ENCODE results near the gene DOCK4. TPM values are rescaled to one million over a fixed set of nuclear protein-coding genes. Genes with fewer than 3 reads are reported as not detected.

DOCK4 gene
- total RNA-seq, 1 donor from 2014 or later: 43.5 TPM

GRCh38 chr7:112084520-112084971, 121.7 kb downstream of the DOCK4 start:
- intact Hi-C loops (cut with DNase I): no loop called here
- H3K4me3 ChIP-seq: peak overlapping the region in 1 of 2 donors; percentile 28
- no peaks in the 10 kb centered on the region for H3K9me3 ChIP-seq
- TF ChIP-seq CTCF (IDR thresholded peaks at IDR 0.05): no peak
- no peaks in the 10 kb centered on the region for H3K27me3 ChIP-seq
- peak overlapping the region in 1 of 2 donors; percentile 29 for H3K27ac ChIP-seq
- no peak for DNase-seq (ENCODE audit: low spot score in 2 of 2)
- H3K4me1 ChIP-seq: peaks cover 0 to 17% of the 10 kb centered on the region in 2 donors
- no peaks in the 10 kb centered on the region for H3K36me3 ChIP-seq

GRCh38 chr7:112083776-112084355, 122.3 kb downstream of the DOCK4 start:
- no peak for DNase-seq (ENCODE audit: low spot score in 2 of 2)
- no peaks in the 10 kb centered on the region for H3K9me3 ChIP-seq
- intact Hi-C loops (cut with DNase I): no loop called here
- no peak overlapping the region for H3K27ac ChIP-seq
- no peak overlapping the region for H3K4me3 ChIP-seq
- no peak for TF ChIP-seq CTCF (IDR thresholded peaks at IDR 0.05)
- peaks cover 0 to 17% of the 10 kb centered on the region in 2 donors for H3K4me1 ChIP-seq
- no peaks in the 10 kb centered on the region for H3K27me3 ChIP-seq
- no peaks in the 10 kb centered on the region for H3K36me3 ChIP-seq

- Histone ChIP-seq H3K27ac (peak overlapping the region in 1 of 2 donors; percentile 12), H3K4me3 (no peak overlapping the region), H3K9me3 (no peaks in the 10 kb centered on the region), H3K4me1 (peaks cover 0 to 17% of the 10 kb centered on the region in 2 donors), H3K27me3 (no peaks in the 10 kb centered on the region), H3K36me3 (no peaks in the 10 kb centered on the region)
- intact Hi-C loops (cut with DNase I): no loop called here
- TF ChIP-seq CTCF (IDR thresholded peaks at IDR 0.05): no peak
- no peak for DNase-seq (ENCODE audit: low spot score in 2 of 2)
Measured at GRCh38 chr7:112082306-112082705, 123.9 kb downstream of the DOCK4 start.

GRCh38 chr7:112081778-112082177, 124.4 kb downstream of the DOCK4 start:
- peak in 1 of 2 donors; percentile 75 for DNase-seq (ENCODE audit: low spot score in 2 of 2)
- no peak for TF ChIP-seq CTCF (IDR thresholded peaks at IDR 0.05)
- intact Hi-C loops (cut with DNase I): no loop called here
- peak overlapping the region in 1 of 2 donors; percentile 12 for H3K27ac ChIP-seq
- H3K27me3 ChIP-seq: no peaks in the 10 kb centered on the region
- H3K4me3 ChIP-seq: no peak overlapping the region
- H3K9me3 ChIP-seq: no peaks in the 10 kb centered on the region
- peaks cover 0 to 13% of the 10 kb centered on the region in 2 donors for H3K4me1 ChIP-seq
- H3K36me3 ChIP-seq: no peaks in the 10 kb centered on the region

- intact Hi-C loops (cut with DNase I): no loop called here
- peak overlapping the region in 1 of 2 donors; percentile 6 for H3K27ac ChIP-seq
- no peak for TF ChIP-seq CTCF (IDR thresholded peaks at IDR 0.05)
- DNase-seq (ENCODE audit: low spot score in 2 of 2): peak in 1 of 2 donors; percentile 67
- peaks cover 0 to 7% of the 10 kb centered on the region in 2 donors for H3K4me1 ChIP-seq
- no peaks in the 10 kb centered on the region for H3K27me3 ChIP-seq
- H3K9me3 ChIP-seq: no peaks in the 10 kb centered on the region
- H3K36me3 ChIP-seq: no peaks in the 10 kb centered on the region
- no peak overlapping the region for H3K4me3 ChIP-seq
Measured at GRCh38 chr7:112080978-112081377, 125.2 kb downstream of the DOCK4 start.
